ENCODE results near the gene PCED1B. TPM values are rescaled to one million over a fixed set of nuclear protein-coding genes. Genes with fewer than 3 reads are reported as not detected.

PCED1B gene
- total RNA-seq, 2 donors from 2014 or later, result 2.5 to 7.0 TPM

GRCh38 chr12:47149146-47149545 is 69.7 kb downstream of the PCED1B start:
- Histone ChIP-seq H3K9ac (ENCODE audit: extremely low read depth, low read length, poor library complexity, severe bottlenecking) (no peak overlapping the region), H3K9me3 (ENCODE audit: control insufficient read depth, low read length) (no peaks in the 10 kb centered on the region), H3K27ac (ENCODE audit: low read depth, low read length) (no peak overlapping the region), H3K4me1 (ENCODE audit: control insufficient read depth, insufficient read depth, low read length) (no peaks in the 10 kb centered on the region), H3K27me3 (ENCODE audit: control insufficient read depth, insufficient read depth, low read length, poor library complexity, severe bottlenecking) (no peaks in the 10 kb centered on the region), H3K4me3 (ENCODE audit: low read length) (no peak overlapping the region), H3K36me3 (ENCODE audit: control insufficient read depth, insufficient read depth, low read length) (no peaks in the 10 kb centered on the region)
- H3K9me3 Mint-ChIP-seq, result peaks cover 8% of the 10 kb centered on the region
- no peaks in the 10 kb centered on the region for H3K27me3 Mint-ChIP-seq (ENCODE audit: insufficient read depth)
- WGBS, 2 experiments (ENCODE audit: insufficient coverage in 1 of 2, insufficient read length in 1 of 2), result 50 to 64% methylated on average over 2 to 3 of the region's 3 CpGs
- H3K4me3 Mint-ChIP-seq, result no peak overlapping the region
- H3K4me1 Mint-ChIP-seq, result peaks cover 1% of the 10 kb centered on the region
- no peak overlapping the region for H3K27ac Mint-ChIP-seq
- no peaks in the 10 kb centered on the region for H3K36me3 Mint-ChIP-seq (ENCODE audit: low read depth)
- no peak for DNase-seq
- no peak for TF ChIP-seq CTCF (conservative IDR thresholded peaks at IDR 0.05)

GRCh38 chr12:47152095-47152494 is 72.7 kb downstream of the PCED1B start:
- Histone ChIP-seq H3K9ac (ENCODE audit: extremely low read depth, low read length, poor library complexity, severe bottlenecking) (no peak overlapping the region), H3K27me3 (ENCODE audit: control insufficient read depth, insufficient read depth, low read length, poor library complexity, severe bottlenecking) (no peaks in the 10 kb centered on the region), H3K4me3 (ENCODE audit: low read length) (no peak overlapping the region), H3K4me1 (ENCODE audit: control insufficient read depth, insufficient read depth, low read length) (no peaks in the 10 kb centered on the region), H3K27ac (ENCODE audit: low read depth, low read length) (no peak overlapping the region), H3K36me3 (ENCODE audit: control insufficient read depth, insufficient read depth, low read length) (no peaks in the 10 kb centered on the region), H3K9me3 (ENCODE audit: control insufficient read depth, low read length) (no peaks in the 10 kb centered on the region)
- Mint-ChIP-seq H3K27me3 (ENCODE audit: insufficient read depth) (no peaks in the 10 kb centered on the region), H3K4me1 (peaks cover 1% of the 10 kb centered on the region), H3K36me3 (ENCODE audit: low read depth) (no peaks in the 10 kb centered on the region), H3K4me3 (no peak overlapping the region), H3K27ac (no peak overlapping the region), H3K9me3 (peaks cover 8% of the 10 kb centered on the region)
- no peak for TF ChIP-seq CTCF (conservative IDR thresholded peaks at IDR 0.05)
- no CpG with 5 or more reads among the region's 1 CpG for WGBS, 2 experiments (ENCODE audit: insufficient coverage in 1 of 2, insufficient read length in 1 of 2)
- DNase-seq, result no peak

DNA sequence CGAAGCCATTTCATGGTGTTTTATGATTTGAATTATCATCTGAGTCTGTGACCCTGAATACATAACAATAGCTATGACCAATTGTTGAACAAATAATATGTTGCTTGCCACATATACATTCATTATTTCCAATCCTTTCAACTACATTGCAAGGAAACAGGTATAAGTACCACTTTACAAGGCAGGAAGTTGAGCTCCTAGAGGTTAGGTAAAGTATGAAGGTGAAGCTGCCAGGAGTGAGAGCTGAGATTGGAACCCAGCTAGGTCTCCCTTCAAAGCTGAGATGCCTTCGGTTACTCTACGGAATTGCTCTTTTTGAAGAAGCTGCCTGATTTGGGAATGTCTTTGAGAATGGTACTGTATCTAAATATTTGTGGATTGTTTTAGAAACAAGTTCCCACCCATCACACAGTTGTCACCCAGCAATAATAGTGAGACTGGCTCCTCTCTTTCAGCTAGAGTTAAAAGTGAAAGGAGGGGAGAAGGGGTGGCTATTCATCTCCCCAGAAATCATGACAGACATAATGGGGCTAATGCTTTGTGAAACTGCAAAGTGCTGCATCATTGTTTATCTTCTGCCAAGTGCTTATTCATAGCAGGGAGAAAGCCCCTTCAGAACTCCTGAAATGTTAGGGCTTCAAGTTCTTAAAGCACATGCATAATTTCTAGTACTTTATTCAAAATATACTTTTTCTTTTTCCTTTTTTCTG is 76.2 kb downstream of the PCED1B start:
- H3K27ac Mint-ChIP-seq, result no peak overlapping the region
- no peak for DNase-seq

More for the DNA sequence above, 76.2 kb downstream of the PCED1B start:
- Histone ChIP-seq H3K27me3 (ENCODE audit: control insufficient read depth, insufficient read depth, low read length, poor library complexity, severe bottlenecking) (no peaks in the 10 kb centered on the region), H3K9me3 (ENCODE audit: control insufficient read depth, low read length) (no peaks in the 10 kb centered on the region), H3K4me1 (ENCODE audit: control insufficient read depth, insufficient read depth, low read length) (no peaks in the 10 kb centered on the region), H3K4me3 (ENCODE audit: low read length) (no peak overlapping the region), H3K9ac (ENCODE audit: extremely low read depth, low read length, poor library complexity, severe bottlenecking) (no peak overlapping the region), H3K27ac (ENCODE audit: low read depth, low read length) (no peak overlapping the region), H3K36me3 (ENCODE audit: control insufficient read depth, insufficient read depth, low read length) (no peaks in the 10 kb centered on the region)
- TF ChIP-seq CTCF (conservative IDR thresholded peaks at IDR 0.05), result no peak
- no peak overlapping the region for H3K4me3 Mint-ChIP-seq
- no peaks in the 10 kb centered on the region for H3K27me3 Mint-ChIP-seq (ENCODE audit: insufficient read depth)
- peaks cover 1% of the 10 kb centered on the region for H3K4me1 Mint-ChIP-seq
- H3K9me3 Mint-ChIP-seq, result peaks cover 18% of the 10 kb centered on the region
- no peaks in the 10 kb centered on the region for H3K36me3 Mint-ChIP-seq (ENCODE audit: low read depth)
- 97% methylated on average over 3 of the region's 3 CpGs; no CpG with 5 or more reads in 1 of the 2 experiments for WGBS, 2 experiments (ENCODE audit: insufficient coverage in 1 of 2, insufficient read length in 1 of 2)

Measured in endodermal cell (in vitro differentiated cells).